ENCODE measurements around the gene VMAC.
"Not testable (repeated sequence)": the region's sequence is repeated elsewhere in the genome, so short reads cannot be mapped to it uniquely, and the experiment has no call there.

DNA sequence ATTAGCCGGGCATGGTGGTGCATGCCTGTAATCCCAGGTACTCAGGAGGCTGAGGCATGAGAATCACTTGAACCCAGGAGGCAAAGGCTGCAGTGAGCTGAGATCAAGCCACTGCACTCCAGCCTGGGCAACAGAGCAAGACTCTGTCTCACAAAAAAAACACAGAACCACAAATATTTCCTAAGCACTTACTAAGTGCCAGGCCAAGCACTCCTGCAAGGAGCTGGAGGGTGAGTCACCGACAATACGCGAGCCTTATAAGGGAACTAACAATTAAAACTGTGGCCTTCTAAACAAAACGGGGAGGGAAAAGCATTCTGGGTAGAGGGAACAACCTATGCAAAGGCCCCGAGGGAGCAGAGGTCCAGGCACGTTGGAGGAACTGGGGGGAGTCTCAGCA is 30.2 kb upstream of the VMAC start:
- TF ChIP-seq, protein P1, sequence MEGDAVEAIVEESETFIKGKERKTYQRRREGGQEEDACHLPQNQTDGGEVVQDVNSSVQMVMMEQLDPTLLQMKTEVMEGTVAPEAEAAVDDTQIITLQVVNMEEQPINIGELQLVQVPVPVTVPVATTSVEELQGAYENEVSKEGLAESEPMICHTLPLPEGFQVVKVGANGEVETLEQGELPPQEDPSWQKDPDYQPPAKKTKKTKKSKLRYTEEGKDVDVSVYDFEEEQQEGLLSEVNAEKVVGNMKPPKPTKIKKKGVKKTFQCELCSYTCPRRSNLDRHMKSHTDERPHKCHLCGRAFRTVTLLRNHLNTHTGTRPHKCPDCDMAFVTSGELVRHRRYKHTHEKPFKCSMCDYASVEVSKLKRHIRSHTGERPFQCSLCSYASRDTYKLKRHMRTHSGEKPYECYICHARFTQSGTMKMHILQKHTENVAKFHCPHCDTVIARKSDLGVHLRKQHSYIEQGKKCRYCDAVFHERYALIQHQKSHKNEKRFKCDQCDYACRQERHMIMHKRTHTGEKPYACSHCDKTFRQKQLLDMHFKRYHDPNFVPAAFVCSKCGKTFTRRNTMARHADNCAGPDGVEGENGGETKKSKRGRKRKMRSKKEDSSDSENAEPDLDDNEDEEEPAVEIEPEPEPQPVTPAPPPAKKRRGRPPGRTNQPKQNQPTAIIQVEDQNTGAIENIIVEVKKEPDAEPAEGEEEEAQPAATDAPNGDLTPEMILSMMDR (IDR thresholded peaks at IDR 0.05; ENCODE audit: low read length) = not testable (repeated sequence)
- not testable (repeated sequence) for TF ChIP-seq EZH2phosphoT487 (IDR thresholded peaks at IDR 0.05; ENCODE audit: low read length); EZH2 (optimal IDR thresholded peaks at IDR 0.05; ENCODE audit: low read depth, low read length)
